OCI-LY1 (cell line): Measurements from ENCODE around the gene PRELP.

Source experiments
- EZH2 ChIP-seq: fragments of 200-600 bp; sonication (generic), shearing (Covaris generic); IDR thresholded peaks from 2 replicates; pipeline ENCODE4 v1.8.0; 2017; ENCODE audit warnings: borderline replicate concordance, mixed run types, mild to moderate bottlenecking, antibody characterized with exemption, low read length, moderate library complexity, mixed read lengths
- TF ChIP-seq, protein P1 (sequence below): fragments of 200-600 bp; sonication (generic), shearing (Covaris generic); IDR thresholded peaks from 2 replicates; pipeline ENCODE4 v1.5.1; 2017; ENCODE audit warnings: mild to moderate bottlenecking, antibody characterized with exemption, low read length, moderate library complexity, mixed read lengths

GRCh38 chr1:203464226-203464625, 11.4 kb upstream of the PRELP start:
- TF ChIP-seq, protein P1, sequence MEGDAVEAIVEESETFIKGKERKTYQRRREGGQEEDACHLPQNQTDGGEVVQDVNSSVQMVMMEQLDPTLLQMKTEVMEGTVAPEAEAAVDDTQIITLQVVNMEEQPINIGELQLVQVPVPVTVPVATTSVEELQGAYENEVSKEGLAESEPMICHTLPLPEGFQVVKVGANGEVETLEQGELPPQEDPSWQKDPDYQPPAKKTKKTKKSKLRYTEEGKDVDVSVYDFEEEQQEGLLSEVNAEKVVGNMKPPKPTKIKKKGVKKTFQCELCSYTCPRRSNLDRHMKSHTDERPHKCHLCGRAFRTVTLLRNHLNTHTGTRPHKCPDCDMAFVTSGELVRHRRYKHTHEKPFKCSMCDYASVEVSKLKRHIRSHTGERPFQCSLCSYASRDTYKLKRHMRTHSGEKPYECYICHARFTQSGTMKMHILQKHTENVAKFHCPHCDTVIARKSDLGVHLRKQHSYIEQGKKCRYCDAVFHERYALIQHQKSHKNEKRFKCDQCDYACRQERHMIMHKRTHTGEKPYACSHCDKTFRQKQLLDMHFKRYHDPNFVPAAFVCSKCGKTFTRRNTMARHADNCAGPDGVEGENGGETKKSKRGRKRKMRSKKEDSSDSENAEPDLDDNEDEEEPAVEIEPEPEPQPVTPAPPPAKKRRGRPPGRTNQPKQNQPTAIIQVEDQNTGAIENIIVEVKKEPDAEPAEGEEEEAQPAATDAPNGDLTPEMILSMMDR = no peak
- TF ChIP-seq EZH2 = no peak
